Measurements from ENCODE around the gene FBXW8. TPM values are rescaled to one million over a fixed set of nuclear protein-coding genes. Genes with fewer than 3 reads are reported as not detected.

Gene FBXW8
- total RNA-seq, 2 donors from 2014 or later: 12.6 to 25.0 TPM

DNA sequence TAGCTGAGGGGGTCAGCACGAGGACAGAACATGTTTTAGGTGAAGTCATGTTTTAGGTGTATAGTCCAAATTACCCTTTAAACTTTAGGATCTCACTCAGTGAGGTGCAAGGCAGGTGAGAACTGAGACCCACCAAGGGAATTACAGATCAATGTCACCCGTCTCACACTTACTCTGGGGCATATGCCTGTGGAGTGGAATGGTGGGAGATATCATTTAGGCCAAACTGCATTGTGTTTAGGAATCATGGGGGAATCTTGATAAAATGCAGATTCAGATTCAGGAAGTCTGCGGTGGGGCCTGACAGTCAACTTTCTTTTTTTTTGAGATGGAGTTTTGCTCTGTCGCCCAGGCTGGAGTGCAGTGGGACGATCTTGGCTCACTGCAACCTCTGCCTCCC, 17.8 kb downstream of the FBXW8 start:
- Histone ChIP-seq H3K27ac (no peak overlapping the region), H3K4me3 (no peak overlapping the region), H3K27me3 (replicated peaks; ENCODE audit: insufficient read depth) (no peaks in the 10 kb centered on the region), H3K4me1 (ENCODE audit: control insufficient read depth in 1 of 2, low read depth in 2 of 2) (peaks cover 11 to 35% of the 10 kb centered on the region in 2 donors), H3K36me3 (peaks cover 16% of the 10 kb centered on the region), H3K9me3 (no peaks in the 10 kb centered on the region)
- TF ChIP-seq, protein P1, sequence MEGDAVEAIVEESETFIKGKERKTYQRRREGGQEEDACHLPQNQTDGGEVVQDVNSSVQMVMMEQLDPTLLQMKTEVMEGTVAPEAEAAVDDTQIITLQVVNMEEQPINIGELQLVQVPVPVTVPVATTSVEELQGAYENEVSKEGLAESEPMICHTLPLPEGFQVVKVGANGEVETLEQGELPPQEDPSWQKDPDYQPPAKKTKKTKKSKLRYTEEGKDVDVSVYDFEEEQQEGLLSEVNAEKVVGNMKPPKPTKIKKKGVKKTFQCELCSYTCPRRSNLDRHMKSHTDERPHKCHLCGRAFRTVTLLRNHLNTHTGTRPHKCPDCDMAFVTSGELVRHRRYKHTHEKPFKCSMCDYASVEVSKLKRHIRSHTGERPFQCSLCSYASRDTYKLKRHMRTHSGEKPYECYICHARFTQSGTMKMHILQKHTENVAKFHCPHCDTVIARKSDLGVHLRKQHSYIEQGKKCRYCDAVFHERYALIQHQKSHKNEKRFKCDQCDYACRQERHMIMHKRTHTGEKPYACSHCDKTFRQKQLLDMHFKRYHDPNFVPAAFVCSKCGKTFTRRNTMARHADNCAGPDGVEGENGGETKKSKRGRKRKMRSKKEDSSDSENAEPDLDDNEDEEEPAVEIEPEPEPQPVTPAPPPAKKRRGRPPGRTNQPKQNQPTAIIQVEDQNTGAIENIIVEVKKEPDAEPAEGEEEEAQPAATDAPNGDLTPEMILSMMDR (IDR thresholded peaks at IDR 0.05): no peak
- ATAC-seq (ENCODE audit: insufficient number of reproducible peaks, low FRiP score, low read depth) (no peak), DNase-seq (ENCODE audit: low spot score) (no peak)

DNA sequence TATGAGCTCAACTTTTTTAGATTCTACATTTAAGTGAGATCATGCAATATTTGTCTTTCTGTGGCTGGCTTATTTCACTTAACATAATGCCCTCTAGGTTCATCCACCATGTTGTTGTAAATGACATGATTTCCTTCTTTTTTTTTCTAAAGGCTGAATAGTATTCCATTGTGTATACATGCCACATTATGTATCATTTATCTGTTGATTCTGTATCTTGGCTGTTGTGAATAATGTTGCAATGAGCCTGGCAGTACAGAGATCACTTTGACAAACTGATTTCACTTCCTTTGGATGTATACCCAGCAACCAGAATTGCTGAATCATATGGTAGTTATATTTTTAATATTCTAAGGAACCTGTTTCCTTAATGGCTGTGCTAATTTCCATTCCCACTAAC, 19.1 kb downstream of the FBXW8 start:
- H3K27me3 ChIP-seq (replicated peaks; ENCODE audit: insufficient read depth): no peaks in the 10 kb centered on the region
- no peak for ATAC-seq (ENCODE audit: insufficient number of reproducible peaks, low FRiP score, low read depth)

DNA sequence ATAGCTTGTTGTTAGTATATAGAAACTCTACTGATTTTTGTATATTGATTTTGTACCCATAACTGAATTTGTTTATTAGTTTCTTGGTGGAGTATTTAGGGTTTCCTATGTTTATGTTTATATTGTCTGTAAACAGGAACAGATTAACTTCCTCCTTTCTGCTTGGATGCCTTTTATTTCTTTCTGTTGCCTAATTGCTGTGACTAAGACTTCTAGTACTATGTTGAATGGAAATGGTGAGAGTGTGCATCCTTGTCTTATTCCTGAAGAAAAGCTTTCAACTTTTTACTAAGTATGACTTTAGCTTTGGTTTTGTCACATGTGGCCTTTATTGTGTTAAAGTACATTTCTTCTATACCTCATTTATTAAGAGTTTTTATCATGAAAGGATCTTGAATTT, 20.9 kb downstream of the FBXW8 start:
- DNase-seq (ENCODE audit: low spot score) (no peak), ATAC-seq (ENCODE audit: insufficient number of reproducible peaks, low FRiP score, low read depth) (no peak)
- H3K4me1 ChIP-seq (ENCODE audit: control insufficient read depth in 1 of 2, low read depth in 2 of 2): peaks cover 9 to 38% of the 10 kb centered on the region in 2 donors
- H3K4me3 ChIP-seq: no peak overlapping the region
- no peak overlapping the region for H3K27ac ChIP-seq
- H3K27me3 ChIP-seq (replicated peaks; ENCODE audit: insufficient read depth): no peaks in the 10 kb centered on the region
- TF ChIP-seq, protein P1 (IDR thresholded peaks at IDR 0.05): no peak
- peaks cover 16% of the 10 kb centered on the region for H3K36me3 ChIP-seq
- H3K9me3 ChIP-seq: no peaks in the 10 kb centered on the region

More for the DNA sequence above, 19.1 kb downstream of the FBXW8 start:
- Histone ChIP-seq H3K36me3 (peaks cover 16% of the 10 kb centered on the region), H3K4me3 (no peak overlapping the region), H3K27ac (no peak overlapping the region), H3K4me1 (ENCODE audit: control insufficient read depth in 1 of 2, low read depth in 2 of 2) (peaks cover 11 to 43% of the 10 kb centered on the region in 2 donors), H3K9me3 (no peaks in the 10 kb centered on the region)
- no peak for DNase-seq (ENCODE audit: low spot score)
- TF ChIP-seq, protein P1 (IDR thresholded peaks at IDR 0.05): no peak

- Histone ChIP-seq H3K4me3 (no peak overlapping the region), H3K36me3 (peaks cover 16% of the 10 kb centered on the region), H3K27ac (no peak overlapping the region), H3K4me1 (ENCODE audit: control insufficient read depth in 1 of 2, low read depth in 2 of 2) (peaks cover 5 to 29% of the 10 kb centered on the region in 2 donors), H3K9me3 (no peaks in the 10 kb centered on the region), H3K27me3 (replicated peaks; ENCODE audit: insufficient read depth) (no peaks in the 10 kb centered on the region)
- TF ChIP-seq, protein P1 (IDR thresholded peaks at IDR 0.05): no peak
- DNase-seq (ENCODE audit: low spot score) (no peak), ATAC-seq (ENCODE audit: insufficient number of reproducible peaks, low FRiP score, low read depth) (no peak)
Measured at GRCh38 chr12:116933091-116933490, 22.3 kb downstream of the FBXW8 start.

DNA sequence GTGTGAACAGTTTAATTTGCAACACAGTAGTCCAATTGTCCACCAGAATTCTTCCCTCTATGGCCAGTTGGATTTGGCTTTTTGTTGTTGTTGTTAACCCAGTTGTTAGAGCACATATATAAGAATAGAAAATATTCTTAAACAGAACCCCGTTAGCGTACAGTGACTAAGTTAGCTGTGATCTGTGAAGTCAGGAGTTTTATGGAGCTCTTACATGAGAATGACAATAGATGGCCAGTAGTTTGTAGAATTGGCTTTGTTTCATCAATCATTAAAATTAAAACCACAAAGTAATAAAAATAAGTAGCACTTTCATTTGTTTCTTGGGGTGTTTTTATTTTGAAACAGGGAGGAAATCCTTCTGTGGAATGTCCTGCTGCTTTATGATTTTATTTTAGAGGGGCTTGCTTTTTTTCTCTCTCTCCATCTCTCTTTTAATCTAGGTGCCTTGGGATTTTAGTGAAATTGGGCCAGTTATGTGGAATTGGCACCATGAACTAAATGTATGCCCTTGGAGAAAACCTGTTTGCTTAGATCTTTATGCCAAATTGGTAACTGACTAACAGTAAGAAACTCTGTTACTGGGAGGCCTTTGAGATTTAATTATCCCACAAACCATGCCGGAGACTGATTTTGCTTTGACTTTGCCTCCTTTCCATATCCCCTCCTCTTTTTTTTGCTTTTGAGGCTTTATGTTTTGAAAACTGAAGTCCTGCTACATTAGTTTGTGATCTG, 22.9 kb downstream of the FBXW8 start:
- Histone ChIP-seq H3K27me3 (replicated peaks; ENCODE audit: insufficient read depth) (no peaks in the 10 kb centered on the region), H3K4me3 (no peak overlapping the region), H3K4me1 (ENCODE audit: control insufficient read depth in 1 of 2, low read depth in 2 of 2) (peaks cover 5 to 29% of the 10 kb centered on the region in 2 donors), H3K36me3 (peaks cover 10% of the 10 kb centered on the region), H3K9me3 (no peaks in the 10 kb centered on the region), H3K27ac (no peak overlapping the region)
- ATAC-seq (ENCODE audit: insufficient number of reproducible peaks, low FRiP score, low read depth) (no peak), DNase-seq (ENCODE audit: low spot score) (no peak)
- TF ChIP-seq, protein P1 (IDR thresholded peaks at IDR 0.05): no peak

All from thoracic aorta (tissue), 2 donors.